ENCODE data around the gene LPIN2.

Gene LPIN2

GRCh38 chr18:2970772-2971659 lies 41.9 kb downstream of the LPIN2 start:
- WGBS, 2 experiments = 95 to 96% methylated on average over 11 of the region's 11 CpGs
- Histone ChIP-seq H3K27ac (ENCODE audit: insufficient read depth, low read depth, low read length, poor library complexity, severe bottlenecking) (no peak overlapping the region), H3K27me3 (ENCODE audit: control insufficient read depth, insufficient read depth, low read length, poor library complexity, severe bottlenecking) (no peaks in the 10 kb centered on the region), H3K4me3 (ENCODE audit: insufficient read depth, low read depth, low read length) (no peak overlapping the region), H3K36me3 (ENCODE audit: control insufficient read depth, insufficient read depth, low read length) (no peaks in the 10 kb centered on the region), H3K9me3 (ENCODE audit: control insufficient read depth, low read length) (no peaks in the 10 kb centered on the region), H3K4me1 (ENCODE audit: control insufficient read depth, insufficient read depth, low read length) (no peaks in the 10 kb centered on the region)

GRCh38 chr18:2970344-2970743 lies 42.6 kb downstream of the LPIN2 start:
- WGBS, 2 experiments = 95% methylated on average over 3 of the region's 3 CpGs
- Histone ChIP-seq H3K27me3 (ENCODE audit: control insufficient read depth, insufficient read depth, low read length, poor library complexity, severe bottlenecking) (no peaks in the 10 kb centered on the region), H3K4me1 (ENCODE audit: control insufficient read depth, insufficient read depth, low read length) (no peaks in the 10 kb centered on the region), H3K9me3 (ENCODE audit: control insufficient read depth, low read length) (no peaks in the 10 kb centered on the region), H3K4me3 (ENCODE audit: insufficient read depth, low read depth, low read length) (no peak overlapping the region), H3K36me3 (ENCODE audit: control insufficient read depth, insufficient read depth, low read length) (no peaks in the 10 kb centered on the region), H3K27ac (ENCODE audit: insufficient read depth, low read depth, low read length, poor library complexity, severe bottlenecking) (no peak overlapping the region)

- Histone ChIP-seq H3K4me1 (ENCODE audit: control insufficient read depth, insufficient read depth, low read length) (no peaks in the 10 kb centered on the region), H3K27me3 (ENCODE audit: control insufficient read depth, insufficient read depth, low read length, poor library complexity, severe bottlenecking) (no peaks in the 10 kb centered on the region), H3K27ac (ENCODE audit: insufficient read depth, low read depth, low read length, poor library complexity, severe bottlenecking) (no peak overlapping the region), H3K36me3 (ENCODE audit: control insufficient read depth, insufficient read depth, low read length) (no peaks in the 10 kb centered on the region), H3K9me3 (ENCODE audit: control insufficient read depth, low read length) (no peaks in the 10 kb centered on the region), H3K4me3 (ENCODE audit: insufficient read depth, low read depth, low read length) (no peak overlapping the region)
- 91 to 94% methylated on average over 3 of the region's 3 CpGs for WGBS, 2 experiments
These were observed 43.2 kb downstream of the LPIN2 start for GRCh38 chr18:2969695-2970094.

- Histone ChIP-seq H3K4me1 (ENCODE audit: control insufficient read depth, insufficient read depth, low read length) (no peaks in the 10 kb centered on the region), H3K4me3 (ENCODE audit: insufficient read depth, low read depth, low read length) (no peak overlapping the region), H3K9me3 (ENCODE audit: control insufficient read depth, low read length) (no peaks in the 10 kb centered on the region), H3K27me3 (ENCODE audit: control insufficient read depth, insufficient read depth, low read length, poor library complexity, severe bottlenecking) (no peaks in the 10 kb centered on the region), H3K36me3 (ENCODE audit: control insufficient read depth, insufficient read depth, low read length) (no peaks in the 10 kb centered on the region), H3K27ac (ENCODE audit: insufficient read depth, low read depth, low read length, poor library complexity, severe bottlenecking) (no peak overlapping the region)
- WGBS, 2 experiments = 82 to 100% methylated on average over 1 of the region's 1 CpG
These were observed 44.3 kb downstream of the LPIN2 start for GRCh38 chr18:2968606-2969005.

GRCh38 chr18:2967820-2968219 lies 45.1 kb downstream of the LPIN2 start:
- WGBS, 2 experiments = 87% methylated on average over 8 of the region's 8 CpGs

GRCh38 chr18:2967357-2967756 lies 45.6 kb downstream of the LPIN2 start:
- 93 to 95% methylated on average over 11 of the region's 11 CpGs for WGBS, 2 experiments
- Histone ChIP-seq H3K4me3 (ENCODE audit: insufficient read depth, low read depth, low read length) (no peak overlapping the region), H3K4me1 (ENCODE audit: control insufficient read depth, insufficient read depth, low read length) (no peaks in the 10 kb centered on the region), H3K27me3 (ENCODE audit: control insufficient read depth, insufficient read depth, low read length, poor library complexity, severe bottlenecking) (no peaks in the 10 kb centered on the region), H3K36me3 (ENCODE audit: control insufficient read depth, insufficient read depth, low read length) (no peaks in the 10 kb centered on the region), H3K27ac (ENCODE audit: insufficient read depth, low read depth, low read length, poor library complexity, severe bottlenecking) (no peak overlapping the region), H3K9me3 (ENCODE audit: control insufficient read depth, low read length) (no peaks in the 10 kb centered on the region)

More at GRCh38 chr18:2967820-2968219, 45.1 kb downstream of the LPIN2 start:
- Histone ChIP-seq H3K9me3 (ENCODE audit: control insufficient read depth, low read length) (no peaks in the 10 kb centered on the region), H3K4me1 (ENCODE audit: control insufficient read depth, insufficient read depth, low read length) (no peaks in the 10 kb centered on the region), H3K36me3 (ENCODE audit: control insufficient read depth, insufficient read depth, low read length) (no peaks in the 10 kb centered on the region), H3K4me3 (ENCODE audit: insufficient read depth, low read depth, low read length) (no peak overlapping the region), H3K27ac (ENCODE audit: insufficient read depth, low read depth, low read length, poor library complexity, severe bottlenecking) (no peak overlapping the region), H3K27me3 (ENCODE audit: control insufficient read depth, insufficient read depth, low read length, poor library complexity, severe bottlenecking) (no peaks in the 10 kb centered on the region)

GRCh38 chr18:2966560-2966959 lies 46.4 kb downstream of the LPIN2 start:
- H3K4me1 ChIP-seq (ENCODE audit: control insufficient read depth, insufficient read depth, low read length) = peaks cover 2% of the 10 kb centered on the region
- H3K27ac ChIP-seq (ENCODE audit: insufficient read depth, low read depth, low read length, poor library complexity, severe bottlenecking) = no peak overlapping the region
- no peaks in the 10 kb centered on the region for H3K36me3 ChIP-seq (ENCODE audit: control insufficient read depth, insufficient read depth, low read length)
- 91 to 94% methylated on average over 4 of the region's 4 CpGs for WGBS, 2 experiments
- H3K27me3 ChIP-seq (ENCODE audit: control insufficient read depth, insufficient read depth, low read length, poor library complexity, severe bottlenecking) = no peaks in the 10 kb centered on the region
- no peak overlapping the region for H3K4me3 ChIP-seq (ENCODE audit: insufficient read depth, low read depth, low read length)
- H3K9me3 ChIP-seq (ENCODE audit: control insufficient read depth, low read length) = no peaks in the 10 kb centered on the region

- H3K27ac ChIP-seq (ENCODE audit: insufficient read depth, low read depth, low read length, poor library complexity, severe bottlenecking) = no peak overlapping the region
- H3K27me3 ChIP-seq (ENCODE audit: control insufficient read depth, insufficient read depth, low read length, poor library complexity, severe bottlenecking) = no peaks in the 10 kb centered on the region
- H3K36me3 ChIP-seq (ENCODE audit: control insufficient read depth, insufficient read depth, low read length) = no peaks in the 10 kb centered on the region
- H3K4me3 ChIP-seq (ENCODE audit: insufficient read depth, low read depth, low read length) = no peak overlapping the region
- WGBS, 2 experiments = 92 to 95% methylated on average over 4 of the region's 4 CpGs
- H3K9me3 ChIP-seq (ENCODE audit: control insufficient read depth, low read length) = no peaks in the 10 kb centered on the region
- H3K4me1 ChIP-seq (ENCODE audit: control insufficient read depth, insufficient read depth, low read length) = peaks cover 5% of the 10 kb centered on the region
These were observed 47.1 kb downstream of the LPIN2 start for GRCh38 chr18:2965797-2966196.

- 92 to 97% methylated on average over 8 of the region's 8 CpGs for WGBS, 2 experiments
- no peaks in the 10 kb centered on the region for H3K36me3 ChIP-seq (ENCODE audit: control insufficient read depth, insufficient read depth, low read length)
These were observed 48.5 kb downstream of the LPIN2 start for GRCh38 chr18:2964361-2965010.

More at GRCh38 chr18:2964361-2965010, 48.5 kb downstream of the LPIN2 start:
- H3K4me3 ChIP-seq (ENCODE audit: insufficient read depth, low read depth, low read length) = no peak overlapping the region
- peaks cover 5% of the 10 kb centered on the region for H3K4me1 ChIP-seq (ENCODE audit: control insufficient read depth, insufficient read depth, low read length)
- H3K9me3 ChIP-seq (ENCODE audit: control insufficient read depth, low read length) = no peaks in the 10 kb centered on the region
- no peak overlapping the region for H3K27ac ChIP-seq (ENCODE audit: insufficient read depth, low read depth, low read length, poor library complexity, severe bottlenecking)
- no peaks in the 10 kb centered on the region for H3K27me3 ChIP-seq (ENCODE audit: control insufficient read depth, insufficient read depth, low read length, poor library complexity, severe bottlenecking)

Measured in ectodermal cell (in vitro differentiated cells).